ENCODE data around the gene SBNO2. TPM values are rescaled to one million over a fixed set of nuclear protein-coding genes. Genes with fewer than 3 reads are reported as not detected.

Gene SBNO2
- total and polyA plus RNA-seq, 9 of the 15 experiments (the other 6 are each of a cell fraction or from before 2014, with no cell fraction given), result 0.01 to 46.2 (median 6.7) TPM

DNA sequence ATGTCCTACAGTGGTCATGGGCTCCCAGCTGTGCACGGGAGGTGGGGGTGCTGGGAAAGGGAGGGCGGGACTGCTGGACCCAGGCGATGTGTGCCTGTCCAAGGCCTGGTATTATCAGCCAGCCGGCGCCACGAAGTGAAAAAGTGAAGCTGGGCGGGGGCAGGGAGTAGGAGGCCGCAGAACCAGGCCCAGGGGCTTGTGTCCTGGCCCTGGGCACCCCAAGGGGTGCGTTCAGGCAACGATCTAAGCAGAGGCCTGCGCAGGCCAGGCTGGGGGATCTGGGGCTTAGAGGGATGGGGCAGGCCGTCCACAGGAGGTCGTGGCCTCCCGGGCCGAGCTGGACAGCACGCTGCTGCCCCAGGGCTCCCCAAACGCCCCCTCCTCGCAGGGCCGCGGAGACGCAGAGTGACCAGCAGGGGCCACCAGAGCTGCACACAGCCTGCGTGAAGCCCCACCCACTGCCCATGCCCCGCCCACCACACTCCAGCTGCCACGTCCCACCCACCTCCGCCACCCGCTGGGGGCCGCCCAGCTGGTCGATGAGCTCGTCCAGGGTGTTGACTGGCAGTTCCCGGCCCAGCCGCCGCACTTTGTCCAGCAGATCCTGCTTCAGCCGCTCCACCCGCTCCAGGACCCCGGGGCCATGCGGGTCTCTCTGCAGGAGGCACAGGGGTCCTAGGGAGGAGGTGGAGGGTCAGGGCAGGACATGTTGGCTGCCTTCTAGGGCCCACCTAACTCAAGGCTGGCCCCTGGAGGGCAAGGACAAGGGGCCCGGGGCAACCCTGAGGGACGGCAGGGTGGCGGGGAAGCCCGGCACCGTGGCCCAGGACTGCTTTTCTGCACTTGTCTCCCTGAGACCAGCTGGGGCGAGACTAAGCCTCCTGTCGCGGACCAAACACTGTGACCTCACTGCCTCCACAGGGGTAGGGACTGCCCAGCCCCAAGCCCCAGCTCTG lies 60.8 kb downstream of the SBNO2 start (continued):
- TF ChIP-seq, protein P1, sequence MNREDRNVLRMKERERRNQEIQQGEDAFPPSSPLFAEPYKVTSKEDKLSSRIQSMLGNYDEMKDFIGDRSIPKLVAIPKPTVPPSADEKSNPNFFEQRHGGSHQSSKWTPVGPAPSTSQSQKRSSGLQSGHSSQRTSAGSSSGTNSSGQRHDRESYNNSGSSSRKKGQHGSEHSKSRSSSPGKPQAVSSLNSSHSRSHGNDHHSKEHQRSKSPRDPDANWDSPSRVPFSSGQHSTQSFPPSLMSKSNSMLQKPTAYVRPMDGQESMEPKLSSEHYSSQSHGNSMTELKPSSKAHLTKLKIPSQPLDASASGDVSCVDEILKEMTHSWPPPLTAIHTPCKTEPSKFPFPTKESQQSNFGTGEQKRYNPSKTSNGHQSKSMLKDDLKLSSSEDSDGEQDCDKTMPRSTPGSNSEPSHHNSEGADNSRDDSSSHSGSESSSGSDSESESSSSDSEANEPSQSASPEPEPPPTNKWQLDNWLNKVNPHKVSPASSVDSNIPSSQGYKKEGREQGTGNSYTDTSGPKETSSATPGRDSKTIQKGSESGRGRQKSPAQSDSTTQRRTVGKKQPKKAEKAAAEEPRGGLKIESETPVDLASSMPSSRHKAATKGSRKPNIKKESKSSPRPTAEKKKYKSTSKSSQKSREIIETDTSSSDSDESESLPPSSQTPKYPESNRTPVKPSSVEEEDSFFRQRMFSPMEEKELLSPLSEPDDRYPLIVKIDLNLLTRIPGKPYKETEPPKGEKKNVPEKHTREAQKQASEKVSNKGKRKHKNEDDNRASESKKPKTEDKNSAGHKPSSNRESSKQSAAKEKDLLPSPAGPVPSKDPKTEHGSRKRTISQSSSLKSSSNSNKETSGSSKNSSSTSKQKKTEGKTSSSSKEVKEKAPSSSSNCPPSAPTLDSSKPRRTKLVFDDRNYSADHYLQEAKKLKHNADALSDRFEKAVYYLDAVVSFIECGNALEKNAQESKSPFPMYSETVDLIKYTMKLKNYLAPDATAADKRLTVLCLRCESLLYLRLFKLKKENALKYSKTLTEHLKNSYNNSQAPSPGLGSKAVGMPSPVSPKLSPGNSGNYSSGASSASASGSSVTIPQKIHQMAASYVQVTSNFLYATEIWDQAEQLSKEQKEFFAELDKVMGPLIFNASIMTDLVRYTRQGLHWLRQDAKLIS (CRISPR knock-in tag; IDR thresholded peaks at IDR 0.05), result no peak
- TF ChIP-seq SRSF3 (IDR thresholded peaks at IDR 0.05; ENCODE audit: insufficient read depth, low read length), result no peak
- TF ChIP-seq PRMT5 (CRISPR knock-in tag; IDR thresholded peaks at IDR 0.05), result no peak
- no peak for TF ChIP-seq SPI1 (IDR thresholded peaks at IDR 0.05; ENCODE audit: borderline replicate concordance, low read depth, low read length)
- no peak for TF ChIP-seq SNRNP70 (optimal IDR thresholded peaks at IDR 0.05; ENCODE audit: low read depth, low read length)
- no peak for TF ChIP-seq ZNF717 (CRISPR knock-in tag; IDR thresholded peaks at IDR 0.05)
- TF ChIP-seq JUNB (CRISPR knock-in tag; conservative IDR thresholded peaks at IDR 0.05), result no peak
- TF ChIP-seq ZNF133 (CRISPR knock-in tag; IDR thresholded peaks at IDR 0.05), result no peak
- TF ChIP-seq SMARCE1 (IDR thresholded peaks at IDR 0.05), result no peak
- no peak for TF ChIP-seq GABPB2 (CRISPR knock-in tag; conservative IDR thresholded peaks at IDR 0.05)
- no peak for TF ChIP-seq SOX6 (IDR thresholded peaks at IDR 0.05)
- no peak for TF ChIP-seq HDAC3 (IDR thresholded peaks at IDR 0.05; ENCODE audit: borderline replicate concordance, partially characterized antibody)
- TF ChIP-seq PURB (CRISPR knock-in tag; IDR thresholded peaks at IDR 0.05; ENCODE audit: low read depth), result no peak
- TF ChIP-seq, protein P2, sequence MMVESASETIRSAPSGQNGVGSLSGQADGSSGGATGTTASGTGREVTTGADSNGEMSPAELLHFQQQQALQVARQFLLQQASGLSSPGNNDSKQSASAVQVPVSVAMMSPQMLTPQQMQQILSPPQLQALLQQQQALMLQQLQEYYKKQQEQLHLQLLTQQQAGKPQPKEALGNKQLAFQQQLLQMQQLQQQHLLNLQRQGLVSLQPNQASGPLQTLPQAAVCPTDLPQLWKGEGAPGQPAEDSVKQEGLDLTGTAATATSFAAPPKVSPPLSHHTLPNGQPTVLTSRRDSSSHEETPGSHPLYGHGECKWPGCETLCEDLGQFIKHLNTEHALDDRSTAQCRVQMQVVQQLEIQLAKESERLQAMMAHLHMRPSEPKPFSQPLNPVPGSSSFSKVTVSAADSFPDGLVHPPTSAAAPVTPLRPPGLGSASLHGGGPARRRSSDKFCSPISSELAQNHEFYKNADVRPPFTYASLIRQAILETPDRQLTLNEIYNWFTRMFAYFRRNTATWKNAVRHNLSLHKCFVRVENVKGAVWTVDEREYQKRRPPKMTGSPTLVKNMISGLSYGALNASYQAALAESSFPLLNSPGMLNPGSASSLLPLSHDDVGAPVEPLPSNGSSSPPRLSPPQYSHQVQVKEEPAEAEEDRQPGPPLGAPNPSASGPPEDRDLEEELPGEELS (CRISPR knock-in tag; IDR thresholded peaks at IDR 0.05; ENCODE audit: borderline replicate concordance), result no peak; the same call in 1 of the 2 replicates
- TF ChIP-seq MAFK (IDR thresholded peaks at IDR 0.05; ENCODE audit: low read length), result no peak
- no peak for TF ChIP-seq NCOA4 (IDR thresholded peaks at IDR 0.05; ENCODE audit: partially characterized antibody)
